Measurements from ENCODE around the gene RALA.
A peak's percentile ranks its signal among the peaks of the same experiment; 100 is the strongest.

The RALA gene, protein sequence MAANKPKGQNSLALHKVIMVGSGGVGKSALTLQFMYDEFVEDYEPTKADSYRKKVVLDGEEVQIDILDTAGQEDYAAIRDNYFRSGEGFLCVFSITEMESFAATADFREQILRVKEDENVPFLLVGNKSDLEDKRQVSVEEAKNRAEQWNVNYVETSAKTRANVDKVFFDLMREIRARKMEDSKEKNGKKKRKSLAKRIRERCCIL

DNA sequence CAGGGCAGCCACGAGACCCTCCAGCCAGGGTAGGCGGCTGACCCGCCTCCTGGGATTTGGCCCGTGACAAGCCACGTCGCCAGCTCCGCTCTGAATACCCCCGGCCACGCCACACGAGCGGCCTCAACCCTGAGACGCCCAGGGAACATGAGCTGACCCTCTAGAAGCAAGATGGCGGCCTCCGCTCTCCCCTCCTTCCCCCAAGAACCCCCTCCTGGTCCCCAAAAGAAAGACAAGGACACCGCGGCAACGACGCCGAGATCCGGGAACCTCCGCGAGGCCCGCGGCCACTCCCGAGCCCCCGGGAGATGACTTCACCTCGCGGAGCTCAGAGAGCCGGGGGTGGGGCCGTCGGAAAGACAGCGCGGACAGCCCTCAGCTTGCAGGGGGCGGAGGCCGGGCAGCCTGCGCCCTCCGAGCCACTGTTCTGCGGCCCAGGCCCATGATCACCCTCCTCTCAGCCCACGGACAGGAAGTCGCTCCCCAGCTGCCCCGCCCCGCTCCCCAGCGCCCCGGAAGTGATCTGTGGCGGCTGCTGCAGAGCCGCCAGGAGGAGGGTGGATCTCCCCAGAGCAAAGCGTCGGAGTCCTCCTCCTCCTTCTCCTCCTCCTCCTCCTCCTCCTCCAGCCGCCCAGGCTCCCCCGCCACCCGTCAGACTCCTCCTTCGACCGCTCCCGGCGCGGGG is at the start of gene RALA:
Gene RALA (plus strand): TSS at position 526 of the 685 bp plus-strand sequence. CDS start 63,096 bp downstream, outside the sequence.
- peak; percentile 72 for FAIRE-seq

DNA sequence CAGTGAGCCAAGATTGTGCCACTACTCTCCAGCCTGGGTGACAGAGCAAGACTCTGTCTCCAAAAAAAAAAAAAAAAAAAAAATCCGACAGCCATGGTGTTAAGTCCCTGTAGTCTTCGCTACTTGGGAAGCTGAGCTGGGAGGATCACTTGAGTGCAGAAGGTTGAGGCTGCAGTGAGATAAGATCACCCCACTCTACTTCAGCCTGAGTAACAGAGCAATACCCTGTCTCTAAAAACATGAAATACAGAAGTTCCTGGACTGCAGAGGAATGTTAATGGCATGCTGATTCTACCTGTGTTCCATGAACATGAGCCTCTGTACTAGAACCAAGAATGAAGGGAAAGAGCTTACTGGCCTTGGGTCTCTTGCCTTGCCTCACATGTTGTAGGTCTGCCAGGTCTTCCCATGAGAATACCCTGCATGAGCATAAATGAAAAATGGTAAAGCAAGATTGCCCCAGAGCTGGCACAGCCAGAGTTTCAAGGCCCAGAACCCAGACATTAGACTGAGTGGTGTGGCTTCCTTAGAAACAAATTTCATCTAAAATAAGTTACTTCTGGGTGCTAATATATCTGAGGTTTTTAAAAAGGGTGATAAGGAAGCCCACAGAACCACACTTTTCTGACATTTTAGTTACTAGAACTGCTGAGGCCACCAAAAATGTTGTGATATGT is 48.6 kb upstream of the RALA start:
- DNase-seq (ENCODE audit: insufficient read length, low spot score) (no peak), FAIRE-seq (no peak)

More for the DNA sequence above, at the start of gene RALA:
- peak; percentile 93 for DNase-seq (ENCODE audit: insufficient read length, low spot score)

DNA sequence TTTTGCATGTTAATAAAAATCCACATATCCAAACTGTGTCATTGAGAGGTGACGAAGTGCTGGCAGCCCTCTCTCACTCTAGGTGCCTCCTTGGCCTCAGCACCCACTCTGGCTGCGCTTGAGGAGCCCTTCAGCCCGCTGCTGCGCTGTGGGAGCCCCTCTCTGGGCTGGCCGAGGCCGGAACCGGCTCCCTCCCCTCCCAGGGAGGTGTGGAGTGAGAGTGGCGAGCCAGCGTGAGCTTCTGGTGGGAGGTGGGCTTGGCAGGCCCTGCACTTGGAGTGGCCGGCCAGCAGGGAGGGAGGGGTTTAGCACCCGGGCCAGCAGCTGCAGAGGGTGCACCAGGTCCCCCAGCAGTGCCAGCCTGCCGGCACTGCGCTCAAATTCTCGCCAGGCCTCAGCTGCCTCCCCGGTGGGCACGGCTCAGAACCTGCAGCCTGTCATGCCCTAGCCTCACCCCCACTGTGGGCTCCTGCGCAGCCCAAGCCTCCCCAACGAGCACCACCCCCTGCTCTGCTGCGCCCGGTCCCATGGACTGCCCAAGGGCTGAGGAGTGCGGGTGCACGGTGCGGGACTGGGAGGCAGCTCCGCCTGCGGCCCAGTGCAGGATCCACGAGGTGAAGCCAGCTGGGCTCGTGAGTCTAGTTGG is 46.0 kb upstream of the RALA start:
- DNase-seq (ENCODE audit: insufficient read length, low spot score) (no peak), FAIRE-seq (no peak)

DNA sequence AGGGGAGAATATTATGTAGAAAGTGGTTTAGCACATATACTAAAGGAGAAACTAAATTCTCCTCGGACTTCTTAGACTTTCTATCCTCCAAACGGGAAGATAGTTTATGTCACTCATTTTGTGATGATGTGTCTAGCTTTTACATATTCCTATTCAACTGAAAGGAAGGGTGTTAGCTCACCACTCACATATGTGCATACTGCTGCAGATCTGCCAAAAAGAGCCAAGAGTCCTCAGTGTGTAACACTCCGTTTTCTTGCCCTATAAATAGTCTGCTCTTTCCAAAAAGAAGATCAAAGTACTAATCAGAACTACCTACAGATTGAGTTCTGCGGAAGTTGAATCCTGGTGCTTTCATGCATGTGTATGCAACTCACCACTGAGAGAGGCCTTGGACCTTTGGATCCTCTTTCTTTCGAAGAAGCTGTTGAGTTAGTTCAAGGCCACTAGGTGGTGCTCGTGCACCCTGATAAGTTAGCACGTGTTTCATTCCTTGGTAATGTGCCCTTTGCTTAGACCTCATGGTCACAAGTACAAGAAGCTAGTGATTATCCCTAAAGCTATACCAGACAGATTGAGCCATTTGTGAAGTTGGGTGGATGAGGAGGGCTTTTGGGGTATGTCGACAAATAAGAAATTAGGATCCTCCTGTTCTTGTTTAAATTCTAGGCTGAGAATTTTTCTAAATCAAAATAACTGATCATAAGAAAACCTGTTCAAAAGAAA is 43.1 kb upstream of the RALA start:
- peak; percentile 63 for FAIRE-seq
- peak; percentile 81 for DNase-seq (ENCODE audit: insufficient read length, low spot score)

DNA sequence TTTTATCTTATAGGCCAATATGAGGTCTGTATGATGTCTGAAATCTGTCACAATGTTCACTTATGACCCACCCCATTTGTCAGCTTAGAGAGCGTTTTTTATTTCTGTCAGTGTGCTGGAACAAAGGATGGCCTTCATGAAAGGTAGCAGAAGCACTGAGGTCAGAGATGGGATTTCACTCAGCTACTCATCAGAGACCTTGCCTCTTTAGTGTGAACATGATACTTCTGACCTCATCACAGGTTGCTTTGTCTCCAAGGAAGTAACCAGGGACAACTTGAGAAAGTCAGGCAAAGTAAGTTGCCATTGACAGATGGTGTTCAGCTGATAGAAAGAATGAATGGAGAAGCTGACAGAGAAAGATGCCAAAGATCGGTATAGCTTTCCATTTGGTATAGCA is 40.8 kb upstream of the RALA start:
- no peak for DNase-seq (ENCODE audit: insufficient read length, low spot score)
- FAIRE-seq: no peak

DNA sequence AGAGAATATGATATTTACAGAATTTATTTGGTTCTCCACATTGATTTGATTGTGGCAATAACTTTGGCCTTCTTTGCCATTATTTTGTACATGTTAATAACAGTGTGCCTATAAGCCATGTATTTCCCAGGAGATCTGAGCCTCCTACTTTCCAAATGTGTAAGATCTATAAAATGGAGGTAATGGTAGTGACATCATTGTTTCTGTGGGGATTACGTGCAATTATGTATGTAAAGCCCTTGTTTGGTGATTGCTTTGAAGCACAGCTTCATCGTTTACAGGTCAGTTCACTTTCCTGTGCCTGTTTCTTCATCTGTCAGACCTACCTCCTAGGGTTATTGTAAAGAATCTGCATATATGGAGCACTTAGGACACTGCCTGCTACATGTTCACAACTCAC is 39.8 kb upstream of the RALA start:
- DNase-seq (ENCODE audit: insufficient read length, low spot score) (no peak), FAIRE-seq (no peak)

DNA sequence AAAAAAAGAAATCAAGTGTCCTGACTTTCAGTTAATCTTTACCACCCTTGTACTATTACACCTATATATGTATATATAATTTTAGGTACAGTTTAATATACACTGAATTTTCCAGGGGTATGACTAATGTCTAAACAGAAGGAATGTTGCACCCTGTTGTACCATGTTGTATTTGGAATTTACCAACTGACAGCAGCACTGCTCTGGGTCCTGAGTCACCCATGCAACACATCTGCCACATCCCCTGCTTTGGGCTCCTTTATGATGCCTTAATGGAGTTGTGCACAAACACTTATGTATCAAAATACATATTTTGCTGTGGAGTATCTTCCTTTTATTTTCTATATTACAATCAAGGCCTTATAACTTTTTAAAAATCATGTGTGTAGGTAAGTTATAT is 36.0 kb upstream of the RALA start:
- no peak for FAIRE-seq
- no peak for DNase-seq (ENCODE audit: insufficient read length, low spot score)

DNA sequence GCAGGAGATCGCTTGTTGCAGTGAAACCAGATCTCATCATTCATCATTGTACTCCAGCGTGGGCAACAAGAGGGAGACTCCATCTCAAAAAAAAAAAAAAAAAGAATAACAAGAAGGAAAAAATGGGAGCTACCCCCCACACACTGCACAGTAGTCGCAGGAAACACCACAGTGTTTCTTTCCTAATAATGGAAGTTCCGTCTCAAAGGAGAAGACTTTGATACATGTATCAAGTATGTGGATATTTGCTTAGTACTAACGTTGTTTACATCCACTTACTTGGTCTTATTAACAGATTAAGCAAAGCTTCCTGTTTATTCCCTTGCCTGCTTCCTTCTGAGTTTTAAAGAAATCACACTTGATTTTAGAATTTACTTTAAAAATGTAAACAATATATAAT is 35.0 kb upstream of the RALA start:
- no peak for FAIRE-seq
- no peak for DNase-seq (ENCODE audit: insufficient read length, low spot score)

DNA sequence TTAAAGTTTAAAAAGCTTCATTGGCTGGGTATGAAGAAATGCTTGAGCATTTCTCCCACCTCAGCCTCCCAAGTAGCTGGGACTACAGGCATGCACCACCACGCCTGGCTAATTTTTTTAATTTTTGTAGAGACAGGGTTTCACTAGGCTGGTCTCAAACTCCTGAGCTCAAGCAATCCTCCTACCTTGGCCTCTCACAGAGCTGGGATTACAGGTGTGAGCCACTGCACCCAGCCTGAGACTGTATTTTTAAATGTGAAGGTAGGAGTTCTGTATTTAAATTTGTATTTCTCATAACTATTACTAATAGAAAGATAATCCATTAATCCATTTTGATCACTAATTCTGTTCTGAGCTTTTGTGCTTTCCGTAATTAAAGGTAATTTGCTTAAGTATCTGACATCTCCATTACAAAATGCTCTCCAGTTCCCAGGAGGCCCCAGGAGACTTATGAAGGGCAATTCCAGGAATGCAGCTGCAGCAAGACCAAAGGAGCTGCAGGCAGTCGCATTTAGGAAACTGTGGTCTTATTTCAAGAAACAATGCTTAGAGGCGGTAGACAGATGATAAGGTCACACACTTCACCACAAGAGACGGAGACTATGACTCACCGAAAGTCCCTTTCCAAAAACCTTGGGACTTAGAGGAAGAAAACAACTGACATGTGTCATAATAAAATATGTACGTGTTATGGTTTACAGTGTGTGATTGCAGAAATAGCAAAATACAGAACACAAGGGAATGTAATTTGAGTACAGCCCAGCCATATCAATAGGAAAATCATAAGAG is 33.9 kb upstream of the RALA start:
- DNase-seq (ENCODE audit: insufficient read length, low spot score) (peak; percentile 65), FAIRE-seq (peak; percentile 31)

DNA sequence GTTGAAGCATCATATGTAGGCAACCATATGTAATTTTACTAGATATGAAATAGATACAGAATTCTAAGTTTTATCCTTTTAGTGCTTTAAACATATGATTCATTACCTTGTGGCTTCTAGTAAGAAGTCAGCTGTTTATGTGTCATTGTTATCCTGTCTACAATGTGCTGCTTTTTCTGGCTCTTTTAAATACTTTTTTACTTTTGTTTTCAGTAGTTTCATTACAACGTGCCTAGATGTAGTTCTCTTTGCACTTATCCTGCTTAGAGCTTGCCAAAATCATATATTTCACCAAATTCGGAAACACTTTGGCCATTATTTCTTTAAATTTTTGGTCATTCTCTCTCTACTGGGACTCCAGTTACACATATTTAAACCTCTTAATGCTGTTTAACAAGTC is 30.8 kb upstream of the RALA start:
- DNase-seq (ENCODE audit: insufficient read length, low spot score): no peak
- FAIRE-seq: no peak

DNA sequence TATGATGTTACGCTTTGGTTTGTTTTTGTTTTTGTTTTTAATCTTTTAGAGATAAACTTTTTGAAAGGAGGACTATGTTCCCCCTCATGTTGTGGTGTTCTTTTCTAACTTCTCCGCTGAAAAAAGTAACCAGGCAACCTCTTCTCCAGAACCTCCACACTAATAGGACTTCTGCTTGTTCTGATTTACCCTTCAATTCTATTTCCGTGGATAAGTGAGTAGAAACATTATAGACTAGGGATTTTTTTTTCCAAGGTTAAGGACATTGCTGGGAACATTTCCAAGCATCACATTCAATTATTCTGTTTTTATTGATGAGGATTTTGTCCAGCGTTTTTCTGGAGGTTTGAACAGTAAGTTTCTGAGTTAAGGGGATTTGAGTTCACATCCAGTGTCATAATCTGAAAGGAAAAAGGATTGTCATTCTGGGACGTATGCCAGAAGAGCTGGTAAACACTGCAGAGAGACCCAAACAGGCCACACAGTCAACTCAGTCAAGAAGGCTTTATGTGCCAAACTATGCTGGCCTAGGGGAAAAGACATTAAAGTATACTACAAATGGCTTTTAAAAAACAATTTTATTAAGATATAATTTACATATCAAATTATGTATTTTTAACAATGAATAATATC is 28.3 kb upstream of the RALA start:
- DNase-seq (ENCODE audit: insufficient read length, low spot score) (no peak), FAIRE-seq (no peak)

DNA sequence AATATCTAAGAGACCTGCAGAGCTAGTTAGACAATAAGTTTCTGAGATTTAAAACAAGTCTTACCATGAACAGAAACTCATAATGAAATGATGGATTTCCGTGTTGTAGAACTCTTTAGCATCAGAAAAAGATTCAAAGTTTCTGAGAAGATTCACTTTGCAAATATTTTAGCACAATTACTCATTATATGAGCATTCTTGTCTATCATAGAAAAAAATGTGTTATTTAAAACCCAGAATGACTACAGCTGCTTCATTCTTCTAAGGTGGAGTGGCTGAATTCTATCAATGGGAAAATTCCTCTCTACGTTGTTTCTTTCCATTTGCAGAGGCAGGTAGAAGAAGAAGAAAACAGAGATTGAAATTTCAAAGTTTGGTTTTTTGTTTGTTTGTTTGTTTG is 21.0 kb upstream of the RALA start:
- DNase-seq (ENCODE audit: insufficient read length, low spot score) (no peak), FAIRE-seq (no peak)

DNA sequence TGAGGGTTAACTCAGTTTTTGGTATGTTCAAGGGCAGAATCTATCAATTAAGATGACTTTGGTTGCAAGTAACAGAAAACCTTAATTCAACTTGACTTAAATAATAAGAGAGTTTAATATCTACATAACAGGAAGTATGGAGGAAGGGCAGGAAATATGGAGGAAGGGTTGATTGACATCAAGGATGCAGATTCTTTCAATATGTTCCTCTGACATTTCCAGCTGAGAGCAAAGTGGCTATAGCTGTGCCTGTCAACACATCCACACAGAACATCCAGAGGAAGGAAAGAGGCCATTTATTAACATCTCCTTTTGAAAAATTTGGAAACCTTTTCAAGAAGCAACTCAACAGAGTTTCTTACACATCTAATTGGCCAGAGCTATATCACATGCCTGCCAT is 19.4 kb upstream of the RALA start:
- FAIRE-seq: no peak
- no peak for DNase-seq (ENCODE audit: insufficient read length, low spot score)

DNA sequence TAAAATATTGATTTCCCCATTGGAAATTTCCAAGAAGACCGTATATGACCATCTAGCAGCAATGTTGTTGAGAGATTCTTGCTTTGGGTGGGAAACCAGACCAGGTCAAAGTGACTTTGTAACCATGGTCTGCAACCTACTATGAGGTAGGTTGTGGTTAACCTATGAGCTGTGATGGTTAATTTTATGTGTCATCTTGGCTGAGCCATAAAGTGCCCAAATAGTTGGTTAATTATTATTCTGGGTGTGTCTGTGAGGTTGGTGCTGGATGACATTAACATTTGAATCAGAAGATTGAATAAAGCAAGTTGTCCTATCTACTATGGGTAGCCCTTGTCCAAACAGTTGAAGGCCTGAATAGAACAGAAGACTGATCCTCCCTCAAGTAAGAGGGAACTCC is 18.3 kb upstream of the RALA start:
- FAIRE-seq: no peak
- DNase-seq (ENCODE audit: insufficient read length, low spot score): no peak

DNA sequence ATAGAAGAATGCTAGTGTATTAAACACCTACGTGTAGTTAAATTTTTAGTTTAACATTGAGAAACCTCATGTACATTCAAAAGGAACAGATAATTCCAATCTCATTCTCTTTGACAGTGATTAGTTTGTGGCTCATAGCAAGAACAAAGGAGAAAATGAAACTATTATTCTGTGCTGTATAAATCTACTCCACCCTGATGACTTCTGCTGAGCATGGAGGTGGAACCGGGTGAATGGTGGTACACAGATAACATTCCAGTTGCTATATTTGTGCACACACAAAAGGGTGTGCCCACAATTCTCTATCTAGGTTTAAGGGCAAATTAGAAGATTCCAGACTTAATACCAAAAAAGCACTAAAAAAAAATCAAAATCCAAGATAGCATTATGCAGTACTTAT is 17.0 kb upstream of the RALA start:
- no peak for DNase-seq (ENCODE audit: insufficient read length, low spot score)
- FAIRE-seq: no peak

DNA sequence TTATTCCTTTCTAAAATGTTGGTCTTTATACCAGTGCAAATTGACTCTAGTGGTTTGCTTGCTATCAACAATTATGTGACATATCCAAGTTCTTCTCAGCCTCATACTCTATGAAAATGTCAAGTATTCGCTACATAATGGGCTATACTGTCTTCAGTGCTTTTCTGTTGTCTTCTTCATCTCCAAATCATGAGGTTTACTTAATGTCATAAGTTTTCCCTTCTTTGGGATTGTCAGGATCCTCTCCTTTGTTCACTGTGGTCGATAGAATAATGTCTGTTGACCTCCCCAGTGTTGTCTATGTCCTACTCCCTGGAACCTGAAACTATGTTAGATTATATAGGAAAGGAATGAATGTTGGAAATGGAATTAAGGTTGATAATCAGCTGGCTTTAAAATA is 16.4 kb upstream of the RALA start:
- no peak for FAIRE-seq

DNA sequence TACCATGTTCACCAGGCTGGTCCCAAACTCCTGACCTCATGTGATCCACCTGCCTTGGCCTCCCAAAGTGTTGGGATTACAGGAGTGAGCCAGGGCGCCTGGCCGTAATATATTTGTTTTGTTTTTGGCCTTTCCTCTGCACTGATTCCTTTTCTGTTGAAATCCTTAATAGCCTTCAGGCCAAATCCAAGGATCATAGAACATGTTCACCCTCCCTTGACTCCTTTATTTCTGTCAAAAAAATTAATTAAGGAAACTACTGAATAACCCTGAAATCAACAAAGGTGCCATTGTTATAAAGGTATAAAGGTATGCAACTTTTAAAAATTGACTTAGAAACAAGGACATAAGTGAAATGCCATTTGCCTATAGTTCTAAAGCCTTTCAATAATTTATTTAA is 15.5 kb upstream of the RALA start:
- FAIRE-seq: no peak
- no peak for DNase-seq (ENCODE audit: insufficient read length, low spot score)

More for the DNA sequence above, 16.4 kb upstream of the RALA start:
- no peak for DNase-seq (ENCODE audit: insufficient read length, low spot score)

DNA sequence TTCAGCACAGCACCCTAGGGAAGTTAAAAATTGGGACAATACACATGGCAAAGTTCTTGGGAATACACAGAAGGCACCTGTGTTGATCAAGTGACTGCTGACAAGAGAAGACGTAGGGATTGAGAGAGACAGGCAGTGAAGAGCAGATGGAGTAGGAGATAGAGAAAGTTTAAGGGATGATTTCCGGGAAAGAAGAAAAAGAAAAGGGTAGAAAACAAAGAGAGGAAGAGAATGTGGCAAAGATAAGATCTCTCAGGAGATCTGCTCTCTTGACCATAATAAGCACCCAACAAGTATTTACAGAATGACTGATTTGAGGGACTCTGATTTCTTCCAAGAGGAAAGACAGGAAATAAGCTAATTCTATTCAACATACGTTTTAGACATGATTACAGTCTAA is 15.1 kb upstream of the RALA start:
- FAIRE-seq (no peak), DNase-seq (ENCODE audit: insufficient read length, low spot score) (no peak)

DNA sequence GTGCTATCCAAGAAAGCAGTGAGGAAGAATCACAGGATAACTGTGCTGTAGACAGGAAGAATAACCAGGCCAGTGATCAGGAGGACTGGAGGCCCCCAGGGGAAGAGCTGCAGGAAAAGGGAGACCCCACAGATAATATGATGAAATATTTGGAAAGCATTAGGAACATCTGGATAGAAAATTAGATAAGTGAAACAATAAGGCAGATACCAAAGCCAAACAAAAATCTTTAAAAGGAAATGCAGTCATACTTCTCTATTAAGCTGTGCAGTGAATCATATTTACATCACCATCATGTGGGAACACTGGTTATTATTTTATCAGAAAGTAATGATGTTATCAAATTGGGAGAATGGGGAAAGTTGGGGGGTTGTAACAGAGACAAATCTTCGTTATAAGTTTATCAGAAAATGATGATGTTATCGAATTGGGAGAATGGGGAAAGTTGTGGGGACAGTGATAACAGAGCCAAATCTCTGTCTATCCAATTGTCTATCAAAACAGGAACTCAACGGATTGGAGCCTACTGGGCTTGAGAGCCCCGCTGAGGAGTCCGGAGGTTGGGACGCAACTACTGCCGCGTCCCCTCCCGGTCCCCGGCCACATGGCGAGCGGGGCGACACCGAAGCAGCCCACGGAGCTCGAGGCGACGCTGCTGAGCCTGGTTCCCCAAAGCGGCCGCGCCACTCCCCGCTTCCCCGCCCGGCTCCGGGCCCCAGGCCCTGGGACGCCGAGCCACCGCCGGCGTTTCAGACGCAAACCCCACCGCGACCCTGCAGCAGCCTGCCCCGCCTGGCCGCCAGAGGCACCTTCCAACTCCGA is 14.0 kb upstream of the RALA start:
- DNase-seq (ENCODE audit: insufficient read length, low spot score) (no peak), FAIRE-seq (no peak)
